ENCODE data around the gene LRRC8B. TPM values are rescaled to one million over a fixed set of nuclear protein-coding genes. Genes with fewer than 3 reads are reported as not detected.

Gene LRRC8B
- polyA plus RNA-seq, 1 of the 3 experiments (the other 2 are of a cell fraction) = 3.7 TPM

DNA sequence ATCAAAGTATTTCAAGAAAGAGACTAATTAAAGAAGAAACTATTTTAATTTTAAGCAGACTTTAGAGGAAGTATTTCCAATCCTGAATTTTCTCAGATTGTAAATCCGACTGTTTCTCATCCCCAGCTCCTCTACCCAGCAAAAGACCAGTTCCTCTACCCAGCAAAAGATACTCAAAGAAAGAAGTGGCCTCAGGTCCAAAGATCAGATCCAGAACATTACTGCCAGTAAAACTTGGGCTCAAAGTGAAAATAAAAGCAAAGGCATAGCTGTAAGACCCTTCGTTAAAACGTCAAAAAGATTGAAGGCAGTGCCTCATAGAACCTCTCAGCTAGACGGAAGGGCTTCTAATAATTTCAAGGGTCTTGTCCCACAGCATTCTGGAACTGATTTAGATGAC is 50.0 kb downstream of the LRRC8B start:
- TF ChIP-seq, protein P1, sequence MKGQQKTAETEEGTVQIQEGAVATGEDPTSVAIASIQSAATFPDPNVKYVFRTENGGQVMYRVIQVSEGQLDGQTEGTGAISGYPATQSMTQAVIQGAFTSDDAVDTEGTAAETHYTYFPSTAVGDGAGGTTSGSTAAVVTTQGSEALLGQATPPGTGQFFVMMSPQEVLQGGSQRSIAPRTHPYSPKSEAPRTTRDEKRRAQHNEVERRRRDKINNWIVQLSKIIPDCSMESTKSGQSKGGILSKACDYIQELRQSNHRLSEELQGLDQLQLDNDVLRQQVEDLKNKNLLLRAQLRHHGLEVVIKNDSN (IDR thresholded peaks at IDR 0.05; ENCODE audit: borderline replicate concordance, low read depth) = no peak
- no peak for TF ChIP-seq FOXM1 (IDR thresholded peaks at IDR 0.05; ENCODE audit: low read depth)
- TF ChIP-seq RFX5 (IDR thresholded peaks at IDR 0.05; ENCODE audit: low read length) = no peak
- no peak for TF ChIP-seq RXRA (IDR thresholded peaks at IDR 0.05; ENCODE audit: borderline replicate concordance, low read depth)
- H4K20me1 ChIP-seq (ENCODE audit: insufficient read depth) = no peaks in the 10 kb centered on the region
- no peak overlapping the region for H3K4me2 ChIP-seq
- H3K36me3 ChIP-seq (replicated peaks in 1 of 2; ENCODE audit: control insufficient read depth in 1 of 2, insufficient read depth in 2 of 2, low read length in 1 of 2) = peaks cover 0 to 6% of the 10 kb centered on the region in 2 experiments
- no peak for DNase-seq
- H3K27ac ChIP-seq (ENCODE audit: low read depth in 2 of 2, low read length in 1 of 2) = no peak overlapping the region
- WGBS (ENCODE audit: low lambda C conversion rate) = 79% methylated on average over 4 of the region's 4 CpGs
- no peak overlapping the region for H2AFZ ChIP-seq (ENCODE audit: low read depth)
- H3K9me3 ChIP-seq = no peaks in the 10 kb centered on the region
- peaks cover 4 to 8% of the 10 kb centered on the region in 2 experiments; a peak in 3 of 4 replicates for H3K4me1 ChIP-seq (ENCODE audit: control insufficient read depth in 1 of 2, insufficient read depth in 2 of 2, low read depth in 1 of 2, low read length in 1 of 2)
- H3K9me2 ChIP-seq = no peaks in the 10 kb centered on the region
- no peaks in the 10 kb centered on the region for H3F3A ChIP-seq (replicated peaks; ENCODE audit: insufficient read depth)
- H3K4me3 ChIP-seq (ENCODE audit: low read depth in 2 of 2, low read length in 1 of 2) = no peak overlapping the region
- ChIA-PET POLR2A (no interaction called here), CTCF (interaction anchor here (1.8 kb wide), 1 partner anchor 10 kb away, joined by 3 read pairs; no protein-coding TSS in a partner anchor)
- H3K27me3 ChIP-seq (ENCODE audit: insufficient read depth) = no peaks in the 10 kb centered on the region
- H3K79me2 ChIP-seq (ENCODE audit: insufficient read depth) = no peaks in the 10 kb centered on the region
- no peak overlapping the region for H3K9ac ChIP-seq

- WGBS (ENCODE audit: low lambda C conversion rate) = 100% methylated on average over 1 of the region's 1 CpG
- no peak overlapping the region for H3K27ac ChIP-seq (ENCODE audit: low read depth in 2 of 2, low read length in 1 of 2)
These were observed 50.6 kb downstream of the LRRC8B start for GRCh38 chr1:89575207-89575606.

More at GRCh38 chr1:89575207-89575606, 50.6 kb downstream of the LRRC8B start:
- peaks cover 0 to 12% of the 10 kb centered on the region in 2 experiments for H3K36me3 ChIP-seq (replicated peaks in 1 of 2; ENCODE audit: control insufficient read depth in 1 of 2, insufficient read depth in 2 of 2, low read length in 1 of 2)
- H3K9me3 ChIP-seq = no peaks in the 10 kb centered on the region
- no peaks in the 10 kb centered on the region for H3K9me2 ChIP-seq
- H3K79me2 ChIP-seq (ENCODE audit: insufficient read depth) = no peaks in the 10 kb centered on the region
- H3K4me3 ChIP-seq (ENCODE audit: low read depth in 2 of 2, low read length in 1 of 2) = no peak overlapping the region
- no peaks in the 10 kb centered on the region for H4K20me1 ChIP-seq (ENCODE audit: insufficient read depth)
- no peak for DNase-seq
- no peak overlapping the region for H3K4me2 ChIP-seq
- CTCF ChIA-PET = interaction anchor here (1.8 kb wide), 1 partner anchor 9 kb away, joined by 3 read pairs; no protein-coding TSS in a partner anchor
- H3F3A ChIP-seq (replicated peaks; ENCODE audit: insufficient read depth) = no peaks in the 10 kb centered on the region
- no peaks in the 10 kb centered on the region for H3K27me3 ChIP-seq (ENCODE audit: insufficient read depth)
- peaks cover 4 to 8% of the 10 kb centered on the region in 2 experiments; a peak in 3 of 4 replicates for H3K4me1 ChIP-seq (ENCODE audit: control insufficient read depth in 1 of 2, insufficient read depth in 2 of 2, low read depth in 1 of 2, low read length in 1 of 2)
- TF ChIP-seq NFIC (IDR thresholded peaks at IDR 0.05; ENCODE audit: borderline replicate concordance) = no peak
- TF ChIP-seq POLR2AphosphoS5 (IDR thresholded peaks at IDR 0.05; ENCODE audit: low read depth, low read length) = no peak
- TF ChIP-seq ELF1 (IDR thresholded peaks at IDR 0.05) = no peak
- no peak for TF ChIP-seq SMC3 (IDR thresholded peaks at IDR 0.05; ENCODE audit: low read depth, low read length)
- TF ChIP-seq PBX3 (IDR thresholded peaks at IDR 0.05) = no peak
- TF ChIP-seq RXRA (IDR thresholded peaks at IDR 0.05; ENCODE audit: borderline replicate concordance, low read depth) = no peak
- no peak for TF ChIP-seq TEAD4 (IDR thresholded peaks at IDR 0.05; ENCODE audit: borderline replicate concordance, insufficient read depth)
- TF ChIP-seq YY1 (IDR thresholded peaks at IDR 0.05; ENCODE audit: low read depth) = no peak
- TF ChIP-seq FOSL2 (IDR thresholded peaks at IDR 0.05; ENCODE audit: borderline replicate concordance, low read depth) = no peak
- TF ChIP-seq EP300 (IDR thresholded peaks at IDR 0.05; ENCODE audit: borderline replicate concordance in 1 of 2, low read depth in 1 of 2, low read length in 1 of 2) = no peak
- TF ChIP-seq JUND (IDR thresholded peaks at IDR 0.05) = no peak
- TF ChIP-seq CTCF (IDR thresholded peaks at IDR 0.05) = no peak
- TF ChIP-seq, protein P1 (IDR thresholded peaks at IDR 0.05; ENCODE audit: borderline replicate concordance, low read depth) = no peak
- no peak for TF ChIP-seq MEF2A (IDR thresholded peaks at IDR 0.05; ENCODE audit: borderline replicate concordance, low read depth)
- TF ChIP-seq, protein P2, sequence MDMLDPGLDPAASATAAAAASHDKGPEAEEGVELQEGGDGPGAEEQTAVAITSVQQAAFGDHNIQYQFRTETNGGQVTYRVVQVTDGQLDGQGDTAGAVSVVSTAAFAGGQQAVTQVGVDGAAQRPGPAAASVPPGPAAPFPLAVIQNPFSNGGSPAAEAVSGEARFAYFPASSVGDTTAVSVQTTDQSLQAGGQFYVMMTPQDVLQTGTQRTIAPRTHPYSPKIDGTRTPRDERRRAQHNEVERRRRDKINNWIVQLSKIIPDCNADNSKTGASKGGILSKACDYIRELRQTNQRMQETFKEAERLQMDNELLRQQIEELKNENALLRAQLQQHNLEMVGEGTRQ (IDR thresholded peaks at IDR 0.05; ENCODE audit: borderline replicate concordance, low read depth, low read length) = no peak
- no peak overlapping the region for H3K9ac ChIP-seq
- POLR2A ChIA-PET = no interaction called here
- H2AFZ ChIP-seq (ENCODE audit: low read depth) = no peak overlapping the region
